Neural crest cell (in vitro differentiated cells): ENCODE data around the gene TBC1D20. TPM values are rescaled to one million over a fixed set of nuclear protein-coding genes. Genes with fewer than 3 reads are reported as not detected.

Experiments used
- DNase-seq: peaks from one replicate; pipeline ENCODE4 v3.0.0; 2021; ENCODE audit warnings: low read depth, mixed read lengths, low spot score
- H3K27ac Mint-ChIP-seq: one replicate; pipeline ENCODE4 v1.8.0; 2021; ENCODE audit warnings: mild to moderate bottlenecking, mixed read lengths; ENCODE audit not compliant: unreplicated experiment
- H3K27me3 Mint-ChIP-seq: 2 replicates; pipeline ENCODE4 v1.8.0; 2021; ENCODE audit warnings: low read depth, mild to moderate bottlenecking, mixed read lengths
- H3K36me3 Mint-ChIP-seq: 2 replicates; pipeline ENCODE4 v1.8.0; 2021; ENCODE audit warnings: low read depth, mild to moderate bottlenecking, mixed read lengths
- H3K4me1 Mint-ChIP-seq: 2 replicates; pipeline ENCODE4 v1.8.0; 2021; ENCODE audit warnings: mixed read lengths
- H3K4me3 Mint-ChIP-seq: one replicate; pipeline ENCODE4 v1.8.0; 2021; ENCODE audit warnings: mild to moderate bottlenecking, mixed read lengths
- H3K9me3 Mint-ChIP-seq: 2 replicates; pipeline ENCODE4 v1.8.0; 2021; ENCODE audit warnings: mixed read lengths
- total RNA-seq: library from RNA; stranded (reverse); gene quantifications from 2 replicates; pipeline ENCODE4 v1.2.1, GENCODE V29; 2021
- TF ChIP-seq, protein P1 (sequence below): fragments of 200-600 bp; sonication (generic); conservative IDR thresholded peaks from 2 replicates; pipeline ENCODE4 v1.5.0; 2021; ENCODE audit warnings: antibody characterized with exemption, mild to moderate bottlenecking

TBC1D20 gene
- total RNA-seq, 1 donor from 2014 or later = 30.4 TPM

GRCh38 chr20:428658-429200 lies 33.6 kb downstream of the TBC1D20 start:
- Mint-ChIP-seq H3K36me3 (peaks cover 2% of the 10 kb centered on the region), H3K4me1 (peaks cover 6% of the 10 kb centered on the region), H3K9me3 (no peaks in the 10 kb centered on the region), H3K27me3 (peaks cover 4% of the 10 kb centered on the region), H3K27ac (no peak overlapping the region), H3K4me3 (no peak overlapping the region)
- TF ChIP-seq, protein P1, sequence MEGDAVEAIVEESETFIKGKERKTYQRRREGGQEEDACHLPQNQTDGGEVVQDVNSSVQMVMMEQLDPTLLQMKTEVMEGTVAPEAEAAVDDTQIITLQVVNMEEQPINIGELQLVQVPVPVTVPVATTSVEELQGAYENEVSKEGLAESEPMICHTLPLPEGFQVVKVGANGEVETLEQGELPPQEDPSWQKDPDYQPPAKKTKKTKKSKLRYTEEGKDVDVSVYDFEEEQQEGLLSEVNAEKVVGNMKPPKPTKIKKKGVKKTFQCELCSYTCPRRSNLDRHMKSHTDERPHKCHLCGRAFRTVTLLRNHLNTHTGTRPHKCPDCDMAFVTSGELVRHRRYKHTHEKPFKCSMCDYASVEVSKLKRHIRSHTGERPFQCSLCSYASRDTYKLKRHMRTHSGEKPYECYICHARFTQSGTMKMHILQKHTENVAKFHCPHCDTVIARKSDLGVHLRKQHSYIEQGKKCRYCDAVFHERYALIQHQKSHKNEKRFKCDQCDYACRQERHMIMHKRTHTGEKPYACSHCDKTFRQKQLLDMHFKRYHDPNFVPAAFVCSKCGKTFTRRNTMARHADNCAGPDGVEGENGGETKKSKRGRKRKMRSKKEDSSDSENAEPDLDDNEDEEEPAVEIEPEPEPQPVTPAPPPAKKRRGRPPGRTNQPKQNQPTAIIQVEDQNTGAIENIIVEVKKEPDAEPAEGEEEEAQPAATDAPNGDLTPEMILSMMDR = no peak
- DNase-seq = no peak

DNA sequence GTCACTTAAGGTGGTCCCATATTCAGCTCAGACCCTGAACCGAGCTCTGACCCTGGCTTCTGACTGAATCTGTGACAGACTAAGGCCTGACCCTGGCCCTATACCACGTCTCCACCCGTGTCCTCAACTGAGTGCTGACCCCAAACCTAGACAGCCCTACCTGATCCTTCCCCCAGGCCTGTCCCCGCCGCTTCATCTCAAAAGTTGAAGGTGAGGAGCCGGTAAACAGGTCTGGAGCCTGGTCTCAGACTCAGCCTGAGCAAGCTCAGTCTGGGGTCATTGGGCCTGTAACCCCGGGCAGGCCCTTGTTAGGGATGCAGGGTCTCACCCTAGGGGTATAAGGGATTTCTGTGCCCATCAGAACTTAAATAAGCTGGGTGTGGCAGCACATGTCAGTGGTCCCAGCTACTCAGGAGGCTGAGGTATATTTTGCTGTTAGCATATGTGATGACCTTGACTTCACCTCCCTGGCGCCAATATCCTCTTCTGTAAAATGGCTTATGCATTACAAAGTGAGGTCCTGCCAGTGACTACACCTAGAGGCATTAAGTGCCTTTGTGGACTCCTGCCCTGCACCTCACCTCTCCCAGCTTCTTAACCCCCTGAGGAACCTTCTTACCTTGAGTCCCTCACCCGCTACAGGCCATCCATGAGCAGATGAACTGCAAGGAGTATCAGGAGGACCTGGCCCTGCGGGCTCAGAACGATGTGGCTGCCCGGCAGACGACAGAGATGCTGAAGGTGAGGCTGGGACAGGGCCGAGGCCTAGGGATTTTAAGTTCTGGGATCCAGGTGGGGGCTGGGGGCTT lies 34.3 kb downstream of the TBC1D20 start:
- H3K4me3 Mint-ChIP-seq = no peak overlapping the region
- DNase-seq = no peak
- H3K27me3 Mint-ChIP-seq = peaks cover 4% of the 10 kb centered on the region
- H3K9me3 Mint-ChIP-seq = no peaks in the 10 kb centered on the region
- TF ChIP-seq, protein P1 = no peak
- peaks cover 2% of the 10 kb centered on the region for H3K36me3 Mint-ChIP-seq
- H3K27ac Mint-ChIP-seq = no peak overlapping the region
- H3K4me1 Mint-ChIP-seq = peaks cover 6% of the 10 kb centered on the region

DNA sequence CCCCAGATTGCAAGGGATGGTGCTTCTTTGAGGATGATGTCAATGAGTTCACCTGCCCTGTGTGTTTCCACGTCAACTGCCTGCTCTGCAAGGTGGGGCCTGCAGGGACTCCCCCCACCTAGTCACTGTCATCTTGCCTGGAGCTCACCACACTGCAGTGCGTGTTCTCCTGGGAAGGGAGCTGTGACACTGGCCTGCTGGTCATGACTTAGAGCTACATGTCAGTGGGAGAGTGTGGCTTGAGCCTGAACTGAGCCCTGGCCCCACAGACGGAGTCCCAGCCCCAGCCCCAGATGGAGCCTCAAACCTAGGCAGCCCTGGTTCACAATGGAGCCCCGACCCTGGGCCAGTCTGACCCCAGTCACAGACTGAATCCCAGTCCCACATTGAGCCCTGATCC lies 34.9 kb downstream of the TBC1D20 start:
- Mint-ChIP-seq H3K4me3 (no peak overlapping the region), H3K27ac (no peak overlapping the region), H3K27me3 (peaks cover 4% of the 10 kb centered on the region), H3K4me1 (peaks cover 6% of the 10 kb centered on the region), H3K36me3 (peaks cover 2% of the 10 kb centered on the region), H3K9me3 (no peaks in the 10 kb centered on the region)
- no peak for DNase-seq
- TF ChIP-seq, protein P1 = no peak

- Mint-ChIP-seq H3K27ac (no peak overlapping the region), H3K36me3 (peaks cover 6% of the 10 kb centered on the region)
These were observed 35.8 kb downstream of the TBC1D20 start for GRCh38 chr20:426566-426965.

GRCh38 chr20:421685-422250 lies 40.6 kb downstream of the TBC1D20 start:
- no peak for DNase-seq
- no peaks in the 10 kb centered on the region for H3K9me3 Mint-ChIP-seq
- H3K4me3 Mint-ChIP-seq = no peak overlapping the region
- TF ChIP-seq, protein P1 = no peak
- H3K27me3 Mint-ChIP-seq = no peaks in the 10 kb centered on the region
- no peaks in the 10 kb centered on the region for H3K4me1 Mint-ChIP-seq
- peaks cover 16% of the 10 kb centered on the region for H3K36me3 Mint-ChIP-seq
- no peak overlapping the region for H3K27ac Mint-ChIP-seq

More at GRCh38 chr20:426566-426965, 35.8 kb downstream of the TBC1D20 start:
- Mint-ChIP-seq H3K4me1 (peaks cover 5% of the 10 kb centered on the region), H3K4me3 (no peak overlapping the region), H3K27me3 (peaks cover 3% of the 10 kb centered on the region), H3K9me3 (no peaks in the 10 kb centered on the region)
- DNase-seq = no peak
- TF ChIP-seq, protein P1 = no peak
